Stimulated activated CD4-positive, alpha-beta T cell treated with anti-CD3 and anti-CD28 coated beads, TNF-alpha, amount 100 ng/mL, for 48 hours (primary cell): ENCODE data around the gene HOXD3.

Experiments
- DNase-seq, 3 donors: peaks; one replicate each; pipeline ENCODE4 v3.0.0-alpha.2; 2020; ENCODE audit warnings: low read depth in 3 of 3

The HOXD3 gene

GRCh38 chr2:176212276-176212675 is 55.2 kb downstream of the HOXD3 start:
- DNase-seq, result no peak

GRCh38 chr2:176213406-176213805 is 56.3 kb downstream of the HOXD3 start:
- DNase-seq, result no peak
